GM12878 (cell line): ENCODE data around the gene NASP. TPM values are rescaled to one million over a fixed set of nuclear protein-coding genes. Genes with fewer than 3 reads are reported as not detected.
A peak's percentile ranks its signal among the peaks of the same experiment; 100 is the strongest.

Experiments
- BHLHE40 ChIP-seq, 2 experiments: fragments of 450-650 bp in 1 of 2; IDR thresholded peaks; 2 replicates each; pipeline ENCODE4 v1.6.1; 2011 to 2017; ENCODE audit warnings: low read depth in 2 of 2, borderline replicate concordance in 1 of 2, improper control_type of control experiment in 1 of 2, low read length in 1 of 2, mild to moderate bottlenecking in 1 of 2
- CEBPB ChIP-seq, 2 experiments: fragments of 150-350 bp in 1 of 2; IDR thresholded peaks; 2 replicates each; pipeline ENCODE4 v1.6.1; 2012 to 2014; ENCODE audit warnings: low read depth in 2 of 2, low read length in 2 of 2, borderline replicate concordance in 1 of 2, inconsistent platforms in 1 of 2
- CHD2 ChIP-seq: IDR thresholded peaks from 2 replicates; pipeline ENCODE4 v1.6.1; 2011; ENCODE audit warnings: low read depth, low read length, improper control_type of control experiment, borderline replicate concordance
- CREB1 ChIP-seq: IDR thresholded peaks from 2 replicates; pipeline ENCODE4 v1.6.1; 2012; ENCODE audit warnings: low read depth, mild to moderate bottlenecking, inconsistent platforms
- CUX1 ChIP-seq: IDR thresholded peaks from 2 replicates; pipeline ENCODE4 v1.6.1; 2012; ENCODE audit warnings: improper control_type of control experiment, low read depth, low read length; ENCODE audit not compliant: insufficient replicate concordance
- ESRRA ChIP-seq: IDR thresholded peaks from 2 replicates; pipeline ENCODE4 v1.6.1; 2012; ENCODE audit warnings: mild to moderate bottlenecking, low read length, improper control_type of control experiment
- IRF3 ChIP-seq: fragments of 450-650 bp; IDR thresholded peaks from 2 replicates; pipeline ENCODE4 v1.6.1; 2014; ENCODE audit warnings: mild to moderate bottlenecking
- IRF4 ChIP-seq: IDR thresholded peaks from 2 replicates; pipeline ENCODE4 v1.6.1; 2011; ENCODE audit warnings: low read depth, low read length
- JUNB ChIP-seq: IDR thresholded peaks from 2 replicates; pipeline ENCODE4 v1.6.1; 2016; ENCODE audit warnings: antibody characterized with exemption, mild to moderate bottlenecking
- MYB ChIP-seq: fragments of 150-350 bp; IDR thresholded peaks from 2 replicates; pipeline ENCODE4 v1.6.1; 2014; ENCODE audit warnings: mild to moderate bottlenecking, low read depth, low read length, borderline replicate concordance
- MYC ChIP-seq: IDR thresholded peaks from 2 replicates; pipeline ENCODE4 v1.6.1; 2011; ENCODE audit warnings: mild to moderate bottlenecking, low read length, moderate library complexity, inconsistent platforms; ENCODE audit not compliant: insufficient read depth, insufficient replicate concordance, insufficient read length, severe bottlenecking
- NFYA ChIP-seq: IDR thresholded peaks from 2 replicates; pipeline ENCODE4 v1.6.1; 2011; ENCODE audit warnings: low read depth, mild to moderate bottlenecking, low read length, improper control_type of control experiment, borderline replicate concordance
- NR2C2 ChIP-seq: IDR thresholded peaks from 2 replicates; pipeline ENCODE4 v1.6.1; 2011; ENCODE audit warnings: borderline replicate concordance, low read depth; ENCODE audit not compliant: control insufficient read depth, insufficient read length
- RB1 ChIP-seq: fragments of 450-650 bp; formaldehyde crosslinking; IDR thresholded peaks from 2 replicates; pipeline ENCODE4 v1.6.1; 2017; ENCODE audit warnings: mild to moderate bottlenecking, borderline replicate concordance
- SMAD5 ChIP-seq: IDR thresholded peaks from 2 replicates; pipeline ENCODE4 v1.6.1; 2016; ENCODE audit warnings: antibody characterized with exemption, low read depth
- SP1 ChIP-seq: IDR thresholded peaks from one replicate; pipeline ENCODE4 v1.6.1; 2011; ENCODE audit warnings: low read depth, low read length
- SPI1 ChIP-seq: IDR thresholded peaks from 2 replicates; pipeline ENCODE4 v1.6.1; 2011; ENCODE audit warnings: low read depth, mild to moderate bottlenecking, low read length, moderate library complexity, borderline replicate concordance; ENCODE audit not compliant: insufficient read depth
- SRF ChIP-seq, 2 experiments: IDR thresholded peaks; 2 replicates each; pipeline ENCODE4 v1.6.1; 2011; ENCODE audit warnings: low read depth in 2 of 2, low read length in 2 of 2, mild to moderate bottlenecking in 1 of 2, moderate library complexity in 1 of 2
- SUPT20H ChIP-seq: IDR thresholded peaks from 2 replicates; pipeline ENCODE4 v1.6.1; 2011; ENCODE audit warnings: low read depth, mild to moderate bottlenecking, low read length, moderate library complexity, borderline replicate concordance; ENCODE audit not compliant: control insufficient read depth
- ZNF207 ChIP-seq: fragments of 450-650 bp; IDR thresholded peaks from 2 replicates; pipeline ENCODE4 v1.6.1; 2014; ENCODE audit warnings: antibody characterized with exemption, mild to moderate bottlenecking, borderline replicate concordance
- ZNF622 ChIP-seq: fragments of 450-650 bp; IDR thresholded peaks from 2 replicates; pipeline ENCODE4 v1.6.1; 2017; ENCODE audit warnings: mild to moderate bottlenecking, inconsistent platforms
- polyA plus RNA-seq, 11 experiments: library from polyadenylated mRNA; depleted of rRNA in 4 of 11; unstranded in 6 of 11; stranded (reverse) in 5 of 11; fragments of >200 nt; fragmentation: Nextera tagmentation in 4 of 11; fragmentation: Illumina TruSeq in 1 of 11; extraction: Ambion mirVana in 4 of 11; extraction: Trizol in 1 of 11; gene quantifications; 1 replicate in 1 of 11; 2 replicates in 10 of 11; pipeline versions ENCODE4 v1.2.1 to v1.2.3, GENCODE V29; 2011 to 2016; ENCODE audit warnings: inconsistent platforms in 2 of 11, missing spikeins in 2 of 11, low read depth in 1 of 11
- total RNA-seq, 4 experiments: library from RNA; depleted of rRNA in 3 of 4; stranded (reverse); fragments of >200 nt in 3 of 4; fragmentation: Illumina TruSeq in 1 of 4; extraction: Trizol in 1 of 4; gene quantifications; 2 replicates each; pipeline versions ENCODE4 v1.2.1 to v1.2.3, GENCODE V29; 2013 to 2021
- TF ChIP-seq, protein P1 (sequence below): fragments of 450-650 bp; IDR thresholded peaks from 2 replicates; pipeline ENCODE4 v1.6.1; 2017; ENCODE audit warnings: antibody characterized with exemption, mild to moderate bottlenecking, moderate library complexity

NASP gene
- total and polyA plus RNA-seq, 10 of the 15 experiments (the other 5 are each of a cell fraction or from before 2014, with no cell fraction given) = 111 to 321 (median 205) TPM

DNA sequence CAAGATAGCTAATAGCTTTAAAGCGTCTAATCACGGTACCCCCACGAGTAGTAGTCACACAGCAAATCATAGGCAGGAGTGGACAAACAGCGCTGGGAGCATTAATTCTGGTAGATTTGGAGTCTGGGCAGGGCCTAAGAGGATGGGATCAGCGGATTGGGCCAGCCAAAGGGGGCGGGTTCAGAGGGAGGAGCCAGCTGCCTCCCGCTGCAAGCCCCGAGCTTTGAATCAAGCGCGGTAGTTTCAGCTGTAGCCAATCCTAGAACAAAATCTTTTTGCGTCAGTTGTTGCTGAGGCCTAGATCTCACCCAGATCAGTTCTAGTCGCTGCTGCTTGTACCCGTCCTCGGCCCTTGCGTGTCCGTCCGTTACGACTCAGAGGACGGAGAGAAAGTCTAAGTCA lies 576 bp upstream of the NASP start (continued):
- TF ChIP-seq SPI1 = no peak
- TF ChIP-seq CHD2 = peak; percentile 59; the same call in 1 of the 2 replicates
- TF ChIP-seq, protein P1, sequence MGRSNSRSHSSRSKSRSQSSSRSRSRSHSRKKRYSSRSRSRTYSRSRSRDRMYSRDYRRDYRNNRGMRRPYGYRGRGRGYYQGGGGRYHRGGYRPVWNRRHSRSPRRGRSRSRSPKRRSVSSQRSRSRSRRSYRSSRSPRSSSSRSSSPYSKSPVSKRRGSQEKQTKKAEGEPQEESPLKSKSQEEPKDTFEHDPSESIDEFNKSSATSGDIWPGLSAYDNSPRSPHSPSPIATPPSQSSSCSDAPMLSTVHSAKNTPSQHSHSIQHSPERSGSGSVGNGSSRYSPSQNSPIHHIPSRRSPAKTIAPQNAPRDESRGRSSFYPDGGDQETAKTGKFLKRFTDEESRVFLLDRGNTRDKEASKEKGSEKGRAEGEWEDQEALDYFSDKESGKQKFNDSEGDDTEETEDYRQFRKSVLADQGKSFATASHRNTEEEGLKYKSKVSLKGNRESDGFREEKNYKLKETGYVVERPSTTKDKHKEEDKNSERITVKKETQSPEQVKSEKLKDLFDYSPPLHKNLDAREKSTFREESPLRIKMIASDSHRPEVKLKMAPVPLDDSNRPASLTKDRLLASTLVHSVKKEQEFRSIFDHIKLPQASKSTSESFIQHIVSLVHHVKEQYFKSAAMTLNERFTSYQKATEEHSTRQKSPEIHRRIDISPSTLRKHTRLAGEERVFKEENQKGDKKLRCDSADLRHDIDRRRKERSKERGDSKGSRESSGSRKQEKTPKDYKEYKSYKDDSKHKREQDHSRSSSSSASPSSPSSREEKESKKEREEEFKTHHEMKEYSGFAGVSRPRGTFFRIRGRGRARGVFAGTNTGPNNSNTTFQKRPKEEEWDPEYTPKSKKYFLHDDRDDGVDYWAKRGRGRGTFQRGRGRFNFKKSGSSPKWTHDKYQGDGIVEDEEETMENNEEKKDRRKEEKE = no peak
- TF ChIP-seq SMAD5 = no peak
- TF ChIP-seq JUNB = no peak
- TF ChIP-seq ESRRA = no peak
- TF ChIP-seq IRF3 = peak; percentile 67
- TF ChIP-seq CUX1 = no peak
- no peak for TF ChIP-seq ZNF622
- TF ChIP-seq CREB1 = peak; percentile 96
- TF ChIP-seq NR2C2 = no peak
- TF ChIP-seq NFYA = peak; percentile 43
- TF ChIP-seq IRF4 = no peak
- TF ChIP-seq MYB = no peak
- no peak for TF ChIP-seq SRF (IDR thresholded peaks at IDR 0.05; ENCODE audit: low read depth in 2 of 2, low read length in 2 of 2)
- TF ChIP-seq MYC = no peak
- TF ChIP-seq RB1 = no peak
- TF ChIP-seq SP1 = peak; percentile 53
- peak in 1 of 2 experiments; percentile 81; a peak in 1 of 4 replicates for TF ChIP-seq CEBPB (IDR thresholded peaks at IDR 0.05; ENCODE audit: borderline replicate concordance in 1 of 2, low read depth in 2 of 2, low read length in 2 of 2)
- TF ChIP-seq ZNF207 = no peak
- no peak for TF ChIP-seq SUPT20H
- peak; percentile 36 to 61; a peak in 3 of 4 replicates for TF ChIP-seq BHLHE40 (IDR thresholded peaks at IDR 0.05; ENCODE audit: borderline replicate concordance in 1 of 2, low read depth in 2 of 2, low read length in 1 of 2)
